ENCODE results near the gene POU2AF1. TPM values are rescaled to one million over a fixed set of nuclear protein-coding genes. Genes with fewer than 3 reads are reported as not detected.

Gene POU2AF1
- total and polyA plus RNA-seq, 2 of the 8 experiments (the other 6 are each of a cell fraction or from before 2014, with no cell fraction given) = not detected

DNA sequence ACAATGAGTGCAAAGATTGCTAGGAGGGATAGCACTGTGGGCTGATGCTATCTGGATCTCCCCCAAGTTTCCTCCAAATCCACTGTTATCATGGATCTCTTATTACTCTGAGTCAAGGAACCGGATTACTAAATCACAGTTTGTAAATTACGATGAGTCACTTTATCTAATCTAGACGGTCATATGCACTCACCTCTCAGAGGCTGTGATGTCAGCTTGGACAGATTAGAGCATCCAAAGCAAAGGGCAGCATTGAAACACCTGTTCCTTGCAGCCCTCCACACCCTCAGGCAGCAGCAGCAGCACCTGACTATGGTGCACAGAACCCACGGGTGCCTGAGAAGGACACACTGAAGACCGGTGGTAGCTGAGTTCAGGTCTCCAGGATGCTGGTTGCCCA, 14.0 kb upstream of the POU2AF1 start (continued):
- TF ChIP-seq, protein P1, sequence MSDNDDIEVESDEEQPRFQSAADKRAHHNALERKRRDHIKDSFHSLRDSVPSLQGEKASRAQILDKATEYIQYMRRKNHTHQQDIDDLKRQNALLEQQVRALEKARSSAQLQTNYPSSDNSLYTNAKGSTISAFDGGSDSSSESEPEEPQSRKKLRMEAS (IDR thresholded peaks at IDR 0.05) = no peak

Measured in H1 (cell line).